GM19035 (cell line): Measurements from ENCODE around the gene ARFRP1.
"Not testable (repeated sequence)": the region's sequence is repeated elsewhere in the genome, so short reads cannot be mapped to it uniquely, and the experiment has no call there.

Experiments used
- ATAC-seq: cut with Tn5 transposase; IDR thresholded peaks from one replicate; pipeline ENCODE4 v1.9.1; 2021; ENCODE audit not compliant: unreplicated experiment

ARFRP1 gene

GRCh38 chr20:63657937-63658748, 49.6 kb downstream of the ARFRP1 start, which contains the start of gene RTEL1:
Gene RTEL1 (plus strand): TSS chr20:63658312. CDS start chr20:63659403, 1,091 bp downstream.
- ATAC-seq = peak; percentile 88

GRCh38 chr20:63657260-63657936, 50.4 kb downstream of the ARFRP1 start:
- ATAC-seq = no peak

DNA sequence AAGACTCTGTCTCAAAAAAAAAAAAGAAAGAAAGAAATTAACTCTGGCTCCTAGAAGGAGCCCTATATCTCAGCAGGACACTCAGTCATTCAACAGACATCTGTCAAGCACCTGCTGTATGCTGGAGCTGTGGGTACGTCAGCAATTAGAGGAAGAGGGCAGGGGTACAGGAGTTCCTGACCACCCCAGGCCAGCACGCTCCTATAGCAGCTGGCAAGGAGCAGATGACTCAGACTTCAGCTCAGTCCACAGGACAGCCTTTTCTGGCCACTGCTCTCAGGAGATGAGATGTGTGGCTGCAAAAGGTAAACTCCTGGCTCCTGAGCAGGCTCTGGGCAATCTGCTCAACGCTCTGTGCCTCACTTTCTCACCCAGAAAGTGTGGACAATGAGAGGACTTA, 51.3 kb downstream of the ARFRP1 start:
- ATAC-seq = no peak

DNA sequence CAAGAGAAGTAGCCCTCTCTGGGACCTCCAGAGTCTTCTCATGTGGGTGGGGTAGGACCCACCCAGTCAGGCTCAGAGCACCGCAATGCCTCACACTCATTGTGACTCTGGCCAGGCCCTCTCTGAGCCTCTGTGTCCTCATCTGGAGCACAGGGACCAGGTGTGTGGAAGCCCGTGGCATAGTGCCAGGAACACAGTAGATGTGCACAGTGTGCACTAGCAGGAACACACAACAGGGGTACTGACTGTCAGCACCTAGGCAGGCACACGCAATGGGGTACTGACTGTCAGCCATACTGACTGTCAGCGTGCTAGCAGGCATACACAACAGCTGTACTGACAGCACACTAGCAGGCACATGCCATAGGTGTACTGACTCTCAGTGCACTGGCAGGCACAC, 52.5 kb downstream of the ARFRP1 start:
- no peak for ATAC-seq

DNA sequence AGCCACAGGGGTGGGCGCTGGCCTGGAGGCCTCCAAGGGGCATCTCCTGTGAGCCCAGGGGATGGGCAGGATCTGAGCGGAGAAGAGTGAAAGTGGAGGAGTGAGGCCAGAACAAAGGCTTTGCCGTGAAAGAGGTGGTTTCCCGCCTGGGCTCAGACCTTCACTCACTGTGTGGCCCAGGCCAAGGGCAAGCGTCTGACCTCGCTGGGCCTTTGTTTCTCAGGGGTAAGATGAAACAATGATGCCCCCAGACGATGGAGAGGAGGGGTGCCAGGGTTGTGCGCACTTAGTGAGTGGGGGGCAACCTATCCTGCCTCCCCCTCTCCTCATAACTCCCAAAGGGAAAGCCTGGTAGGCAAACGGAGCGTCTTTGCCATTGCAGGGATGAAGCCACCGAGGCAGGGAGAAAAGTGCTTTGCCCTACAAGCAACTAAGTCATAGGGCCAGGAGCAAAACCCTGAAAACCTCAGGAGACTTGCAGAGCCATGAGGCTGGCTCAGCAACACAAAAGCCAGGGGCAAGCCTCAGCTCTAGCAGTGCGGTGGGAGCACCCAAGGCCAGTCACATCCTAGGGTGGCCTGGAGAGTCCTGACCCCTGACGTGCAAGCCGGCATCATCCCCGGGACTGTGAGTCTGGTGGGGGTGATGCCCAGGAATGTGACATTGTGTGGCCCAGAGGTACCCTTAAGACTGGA, 53.7 kb downstream of the ARFRP1 start:
- ATAC-seq = no peak

GRCh38 chr20:63653041-63653973, 54.5 kb downstream of the ARFRP1 start, which contains the start of gene STMN3:
Gene STMN3 (minus strand): TSS chr20:63653424. CDS start chr20:63653345, 79 bp downstream.
- no peak for ATAC-seq

GRCh38 chr20:63652192-63652980, 55.4 kb downstream of the ARFRP1 start:
- ATAC-seq = no peak

DNA sequence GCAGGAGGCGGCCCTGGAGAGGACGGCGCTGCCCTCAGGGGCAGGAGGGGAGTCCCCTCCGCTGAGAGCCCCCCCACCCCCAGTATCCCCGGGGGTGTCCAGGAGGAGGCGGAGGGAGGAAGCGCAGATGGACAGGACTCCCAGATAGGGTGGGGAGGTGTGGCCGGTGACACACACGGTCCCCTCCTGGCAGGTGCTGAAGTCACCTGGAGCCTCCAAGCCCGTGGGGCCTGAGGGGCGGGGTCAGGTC, 55.9 kb downstream of the ARFRP1 start:
- ATAC-seq = no peak

- not testable (repeated sequence) for ATAC-seq
Observed at GRCh38 chr20:63650486-63650885, 57.3 kb downstream of the ARFRP1 start.

- no peak for ATAC-seq
Observed at GRCh38 chr20:63648895-63649589, 58.7 kb downstream of the ARFRP1 start.
